ENCODE results near the gene SARNP.
A peak's percentile ranks its signal among the peaks of the same experiment; 100 is the strongest.

- no peak for TF ChIP-seq CTCF (IDR thresholded peaks at IDR 0.05)
- peak; percentile 32 for TF ChIP-seq POLR2A (IDR thresholded peaks at IDR 0.05)
These were observed 13.9 kb upstream of the SARNP start for GRCh38 chr12:55831447-55831815.
